ENCODE data around the gene DROSHA.

DROSHA gene

DNA sequence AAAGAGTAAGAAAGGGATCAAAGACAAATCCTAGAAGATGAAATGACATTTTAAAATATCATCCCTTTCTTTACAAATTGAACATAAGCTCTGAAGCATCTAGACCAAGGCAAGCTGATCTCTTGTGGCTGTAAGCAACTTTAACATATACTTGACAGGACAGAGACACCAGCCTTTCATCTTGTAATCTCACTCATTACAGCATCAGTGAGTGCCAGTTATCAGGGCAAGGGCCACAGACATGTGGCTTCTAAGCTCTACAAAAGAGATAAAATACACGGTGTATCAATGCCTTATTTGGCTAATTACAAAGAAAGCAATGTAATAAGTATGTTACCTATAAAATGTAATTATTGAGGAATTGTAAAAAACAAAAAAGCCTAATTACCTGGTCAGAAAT is 95.0 kb downstream of the DROSHA start:
- no peaks in the 10 kb centered on the region for H3K27me3 ChIP-seq (ENCODE audit: insufficient read depth, low read length, poor library complexity)
- no peaks in the 10 kb centered on the region for H3K4me1 ChIP-seq (ENCODE audit: insufficient read depth, low read length)
- H3K4me2 ChIP-seq (ENCODE audit: insufficient read depth, low read length) = no peak overlapping the region
- ATAC-seq (ENCODE audit: insufficient read depth, low read depth) = no peak
- H3K27ac ChIP-seq (ENCODE audit: low read length) = no peak overlapping the region
- H3K79me2 ChIP-seq (ENCODE audit: insufficient read depth, low read length) = no peaks in the 10 kb centered on the region
- H3K9ac ChIP-seq (ENCODE audit: low read depth, low read length) = no peak overlapping the region
- TF ChIP-seq EZH2 (IDR thresholded peaks at IDR 0.05; ENCODE audit: borderline replicate concordance, low read depth, low read length, severe bottlenecking) = no peak
- TF ChIP-seq, protein P1, sequence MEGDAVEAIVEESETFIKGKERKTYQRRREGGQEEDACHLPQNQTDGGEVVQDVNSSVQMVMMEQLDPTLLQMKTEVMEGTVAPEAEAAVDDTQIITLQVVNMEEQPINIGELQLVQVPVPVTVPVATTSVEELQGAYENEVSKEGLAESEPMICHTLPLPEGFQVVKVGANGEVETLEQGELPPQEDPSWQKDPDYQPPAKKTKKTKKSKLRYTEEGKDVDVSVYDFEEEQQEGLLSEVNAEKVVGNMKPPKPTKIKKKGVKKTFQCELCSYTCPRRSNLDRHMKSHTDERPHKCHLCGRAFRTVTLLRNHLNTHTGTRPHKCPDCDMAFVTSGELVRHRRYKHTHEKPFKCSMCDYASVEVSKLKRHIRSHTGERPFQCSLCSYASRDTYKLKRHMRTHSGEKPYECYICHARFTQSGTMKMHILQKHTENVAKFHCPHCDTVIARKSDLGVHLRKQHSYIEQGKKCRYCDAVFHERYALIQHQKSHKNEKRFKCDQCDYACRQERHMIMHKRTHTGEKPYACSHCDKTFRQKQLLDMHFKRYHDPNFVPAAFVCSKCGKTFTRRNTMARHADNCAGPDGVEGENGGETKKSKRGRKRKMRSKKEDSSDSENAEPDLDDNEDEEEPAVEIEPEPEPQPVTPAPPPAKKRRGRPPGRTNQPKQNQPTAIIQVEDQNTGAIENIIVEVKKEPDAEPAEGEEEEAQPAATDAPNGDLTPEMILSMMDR (IDR thresholded peaks at IDR 0.05; ENCODE audit: borderline replicate concordance, extremely low read depth, low read length, poor library complexity, severe bottlenecking) = no peak
- H3K9me3 ChIP-seq (ENCODE audit: insufficient read depth, low read length, severe bottlenecking) = no peaks in the 10 kb centered on the region
- no peak for DNase-seq
- no peak overlapping the region for H3K4me3 ChIP-seq (ENCODE audit: low read depth in 1 of 2, low read length in 2 of 2)
- no peak overlapping the region for H2AFZ ChIP-seq (ENCODE audit: low read depth, low read length)
- H4K20me1 ChIP-seq (ENCODE audit: insufficient read depth, low read length) = no peaks in the 10 kb centered on the region
- H3K36me3 ChIP-seq (ENCODE audit: insufficient read depth, low read length) = peaks cover 70% of the 10 kb centered on the region

DNA sequence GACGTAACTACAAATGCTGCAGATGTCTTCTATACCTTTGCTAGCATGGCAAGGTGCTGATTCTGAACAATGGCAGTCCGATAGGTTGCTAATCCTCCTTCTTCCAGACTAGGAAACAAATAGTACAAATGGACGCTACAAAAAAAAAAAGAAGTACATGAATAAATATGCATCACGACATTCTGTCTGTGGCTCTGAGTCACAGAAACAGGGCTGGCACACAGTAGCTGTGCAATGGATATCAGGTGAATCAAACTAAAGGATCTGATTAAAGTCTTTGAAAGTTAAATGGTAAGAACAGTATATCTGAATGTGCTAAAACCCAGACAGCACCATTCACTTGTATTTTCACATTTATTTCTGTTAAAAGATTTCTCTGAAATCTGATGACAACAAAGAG is 96.2 kb downstream of the DROSHA start:
- Histone ChIP-seq H3K9ac (ENCODE audit: low read depth, low read length) (no peak overlapping the region), H4K20me1 (ENCODE audit: insufficient read depth, low read length) (no peaks in the 10 kb centered on the region), H3K36me3 (ENCODE audit: insufficient read depth, low read length) (peaks cover 80% of the 10 kb centered on the region), H3K4me3 (ENCODE audit: low read depth in 1 of 2, low read length in 2 of 2) (no peak overlapping the region), H2AFZ (ENCODE audit: low read depth, low read length) (no peak overlapping the region), H3K4me2 (ENCODE audit: insufficient read depth, low read length) (no peak overlapping the region), H3K27ac (ENCODE audit: low read length) (no peak overlapping the region), H3K79me2 (ENCODE audit: insufficient read depth, low read length) (no peaks in the 10 kb centered on the region), H3K9me3 (ENCODE audit: insufficient read depth, low read length, severe bottlenecking) (no peaks in the 10 kb centered on the region), H3K4me1 (ENCODE audit: insufficient read depth, low read length) (0 out of 2 replicates have a peak, but pooled peaks cover 4% of the 10 kb centered on the region), H3K27me3 (ENCODE audit: insufficient read depth, low read length, poor library complexity) (no peaks in the 10 kb centered on the region)
- no peak for TF ChIP-seq EZH2 (IDR thresholded peaks at IDR 0.05; ENCODE audit: borderline replicate concordance, low read depth, low read length, severe bottlenecking)
- TF ChIP-seq, protein P1 (IDR thresholded peaks at IDR 0.05; ENCODE audit: borderline replicate concordance, extremely low read depth, low read length, poor library complexity, severe bottlenecking) = no peak
- DNase-seq = no peak
- ATAC-seq (ENCODE audit: insufficient read depth, low read depth) = no peak

DNA sequence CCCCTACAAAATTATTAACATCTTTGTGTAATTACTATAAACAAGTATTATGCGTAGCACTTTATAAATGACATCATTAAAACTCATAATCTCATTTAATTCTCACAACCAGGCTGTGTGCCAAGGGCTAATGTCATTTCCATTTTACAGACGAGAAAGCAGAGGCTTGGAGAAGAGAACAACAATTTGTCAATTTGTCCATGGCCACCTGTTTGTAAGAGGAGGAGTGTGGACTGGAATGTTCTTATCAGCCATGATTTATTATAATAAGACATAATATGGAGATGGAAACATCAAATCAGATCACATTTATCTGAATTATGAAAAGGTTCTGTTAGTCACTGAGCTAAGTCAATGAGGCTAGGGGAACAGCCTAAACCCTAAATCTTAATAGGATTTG is 97.0 kb downstream of the DROSHA start:
- no peak overlapping the region for H2AFZ ChIP-seq (ENCODE audit: low read depth, low read length)
- no peaks in the 10 kb centered on the region for H4K20me1 ChIP-seq (ENCODE audit: insufficient read depth, low read length)
- no peak overlapping the region for H3K27ac ChIP-seq (ENCODE audit: low read length)
- H3K4me1 ChIP-seq (ENCODE audit: insufficient read depth, low read length) = 0 out of 2 replicates have a peak, but pooled peaks cover 6% of the 10 kb centered on the region
- ATAC-seq (ENCODE audit: insufficient read depth, low read depth) = no peak
- H3K9ac ChIP-seq (ENCODE audit: low read depth, low read length) = no peak overlapping the region
- H3K9me3 ChIP-seq (ENCODE audit: insufficient read depth, low read length, severe bottlenecking) = no peaks in the 10 kb centered on the region
- no peak for DNase-seq
- H3K4me2 ChIP-seq (ENCODE audit: insufficient read depth, low read length) = no peak overlapping the region
- no peaks in the 10 kb centered on the region for H3K79me2 ChIP-seq (ENCODE audit: insufficient read depth, low read length)
- no peaks in the 10 kb centered on the region for H3K27me3 ChIP-seq (ENCODE audit: insufficient read depth, low read length, poor library complexity)
- TF ChIP-seq, protein P1 (IDR thresholded peaks at IDR 0.05; ENCODE audit: borderline replicate concordance, extremely low read depth, low read length, poor library complexity, severe bottlenecking) = no peak
- TF ChIP-seq EZH2 (IDR thresholded peaks at IDR 0.05; ENCODE audit: borderline replicate concordance, low read depth, low read length, severe bottlenecking) = no peak
- H3K36me3 ChIP-seq (ENCODE audit: insufficient read depth, low read length) = peaks cover 86% of the 10 kb centered on the region
- H3K4me3 ChIP-seq (ENCODE audit: low read depth in 1 of 2, low read length in 2 of 2) = no peak overlapping the region

DNA sequence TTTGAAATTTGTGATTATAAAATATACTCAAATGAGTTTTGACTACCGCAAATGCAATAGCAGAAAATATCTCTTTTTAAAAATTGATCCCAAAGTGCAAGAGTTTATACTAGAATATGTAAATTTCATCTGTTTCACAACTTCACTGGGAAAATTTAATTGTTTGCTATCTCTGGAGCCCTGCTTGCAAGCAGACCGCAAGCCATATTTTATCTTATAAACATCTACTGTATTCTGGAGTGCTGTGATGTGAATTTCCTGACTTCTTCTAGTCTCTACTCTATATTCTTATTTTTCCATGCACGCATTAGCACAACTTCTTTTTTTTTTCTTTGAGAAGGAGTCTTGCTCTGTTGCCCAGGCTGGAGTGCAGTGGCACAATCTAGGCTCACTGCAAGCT is 98.7 kb downstream of the DROSHA start:
- no peak overlapping the region for H3K27ac ChIP-seq (ENCODE audit: low read length)
- H3K4me3 ChIP-seq (ENCODE audit: low read depth in 1 of 2, low read length in 2 of 2) = no peak overlapping the region
- ATAC-seq (ENCODE audit: insufficient read depth, low read depth) (no peak), DNase-seq (no peak)
- no peak overlapping the region for H3K9ac ChIP-seq (ENCODE audit: low read depth, low read length)
- H3K4me2 ChIP-seq (ENCODE audit: insufficient read depth, low read length) = no peak overlapping the region
- H4K20me1 ChIP-seq (ENCODE audit: insufficient read depth, low read length) = no peaks in the 10 kb centered on the region
- 0 out of 2 replicates have a peak, but pooled peaks cover 6% of the 10 kb centered on the region for H3K4me1 ChIP-seq (ENCODE audit: insufficient read depth, low read length)
- no peaks in the 10 kb centered on the region for H3K9me3 ChIP-seq (ENCODE audit: insufficient read depth, low read length, severe bottlenecking)
- H3K27me3 ChIP-seq (ENCODE audit: insufficient read depth, low read length, poor library complexity) = no peaks in the 10 kb centered on the region
- H3K36me3 ChIP-seq (ENCODE audit: insufficient read depth, low read length) = peaks cover 74% of the 10 kb centered on the region
- no peak overlapping the region for H2AFZ ChIP-seq (ENCODE audit: low read depth, low read length)
- H3K79me2 ChIP-seq (ENCODE audit: insufficient read depth, low read length) = no peaks in the 10 kb centered on the region
- TF ChIP-seq, protein P1 (IDR thresholded peaks at IDR 0.05; ENCODE audit: borderline replicate concordance, extremely low read depth, low read length, poor library complexity, severe bottlenecking) = no peak
- no peak for TF ChIP-seq EZH2 (IDR thresholded peaks at IDR 0.05; ENCODE audit: borderline replicate concordance, low read depth, low read length, severe bottlenecking)

Measured in DND-41 (cell line).